Type B pancreatic cell (in vitro differentiated cells): ENCODE results near the gene MAGEA8. TPM values are rescaled to one million over a fixed set of nuclear protein-coding genes. Genes with fewer than 3 reads are reported as not detected.
"Not testable (repeated sequence)": the region's sequence is repeated elsewhere in the genome, so short reads cannot be mapped to it uniquely, and the experiment has no call there.

Source experiments
- DNase-seq: peaks from one replicate; pipeline ENCODE4 v3.0.0; 2021; ENCODE audit warnings: mixed read lengths; ENCODE audit not compliant: unreplicated experiment; ENCODE audit errors: extremely low spot score
- H3K27ac Mint-ChIP-seq: 2 replicates; pipeline ENCODE4 v1.8.0; 2021; ENCODE audit warnings: mild to moderate bottlenecking, mixed read lengths
- H3K27me3 Mint-ChIP-seq: 2 replicates; pipeline ENCODE4 v1.8.0; 2021; ENCODE audit warnings: mixed read lengths
- H3K36me3 Mint-ChIP-seq: 2 replicates; pipeline ENCODE4 v1.8.0; 2021; ENCODE audit warnings: mixed read lengths
- H3K4me1 Mint-ChIP-seq: one replicate; pipeline ENCODE4 v1.8.0; 2021; ENCODE audit warnings: mixed read lengths; ENCODE audit not compliant: unreplicated experiment
- H3K4me3 Mint-ChIP-seq: 2 replicates; pipeline ENCODE4 v1.8.0; 2021; ENCODE audit warnings: mild to moderate bottlenecking, mixed read lengths
- H3K9me3 Mint-ChIP-seq: 2 replicates; pipeline ENCODE4 v1.8.0; 2021; ENCODE audit warnings: mixed read lengths
- total RNA-seq: library from RNA; stranded (reverse); gene quantifications from 2 replicates; pipeline ENCODE4 v1.2.1, GENCODE V29; 2021; ENCODE audit warnings: low replicate concordance
- TF ChIP-seq, protein P1 (sequence below): fragments of 200-600 bp; sonication (generic); conservative IDR thresholded peaks from 2 replicates; pipeline ENCODE4 v1.5.0; 2021; ENCODE audit warnings: antibody characterized with exemption, mild to moderate bottlenecking

MAGEA8 gene
- total RNA-seq, 1 donor from 2014 or later: not detected

GRCh38 chrX:149871433-149871832, 9.6 kb upstream of the MAGEA8 start:
- Mint-ChIP-seq H3K4me1 (no peaks in the 10 kb centered on the region), H3K9me3 (no peaks in the 10 kb centered on the region), H3K27me3 (no peaks in the 10 kb centered on the region), H3K4me3 (no peak overlapping the region), H3K27ac (no peak overlapping the region), H3K36me3 (no peaks in the 10 kb centered on the region)
- TF ChIP-seq, protein P1, sequence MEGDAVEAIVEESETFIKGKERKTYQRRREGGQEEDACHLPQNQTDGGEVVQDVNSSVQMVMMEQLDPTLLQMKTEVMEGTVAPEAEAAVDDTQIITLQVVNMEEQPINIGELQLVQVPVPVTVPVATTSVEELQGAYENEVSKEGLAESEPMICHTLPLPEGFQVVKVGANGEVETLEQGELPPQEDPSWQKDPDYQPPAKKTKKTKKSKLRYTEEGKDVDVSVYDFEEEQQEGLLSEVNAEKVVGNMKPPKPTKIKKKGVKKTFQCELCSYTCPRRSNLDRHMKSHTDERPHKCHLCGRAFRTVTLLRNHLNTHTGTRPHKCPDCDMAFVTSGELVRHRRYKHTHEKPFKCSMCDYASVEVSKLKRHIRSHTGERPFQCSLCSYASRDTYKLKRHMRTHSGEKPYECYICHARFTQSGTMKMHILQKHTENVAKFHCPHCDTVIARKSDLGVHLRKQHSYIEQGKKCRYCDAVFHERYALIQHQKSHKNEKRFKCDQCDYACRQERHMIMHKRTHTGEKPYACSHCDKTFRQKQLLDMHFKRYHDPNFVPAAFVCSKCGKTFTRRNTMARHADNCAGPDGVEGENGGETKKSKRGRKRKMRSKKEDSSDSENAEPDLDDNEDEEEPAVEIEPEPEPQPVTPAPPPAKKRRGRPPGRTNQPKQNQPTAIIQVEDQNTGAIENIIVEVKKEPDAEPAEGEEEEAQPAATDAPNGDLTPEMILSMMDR: no peak
- no peak for DNase-seq

DNA sequence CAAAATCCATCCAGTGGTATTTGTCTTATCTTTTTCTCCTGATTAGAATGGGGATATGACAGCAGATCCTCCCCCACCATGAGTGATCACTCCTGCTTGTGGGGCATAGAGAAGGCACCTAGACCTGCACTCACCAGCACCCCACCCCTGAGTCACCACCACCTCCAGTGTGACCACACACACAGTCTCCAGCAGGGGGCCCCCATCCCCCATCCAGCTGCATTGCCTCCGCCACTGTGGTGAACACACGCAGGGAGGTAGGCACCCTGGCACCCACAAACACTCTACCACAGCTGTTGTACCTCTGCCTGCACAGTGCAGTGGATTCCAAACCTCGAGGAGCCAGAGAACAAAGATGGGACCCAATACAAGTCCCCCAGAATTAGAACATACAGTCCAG, 9.0 kb upstream of the MAGEA8 start:
- Mint-ChIP-seq H3K9me3 (no peaks in the 10 kb centered on the region), H3K27me3 (no peaks in the 10 kb centered on the region), H3K27ac (no peak overlapping the region), H3K4me1 (no peaks in the 10 kb centered on the region), H3K4me3 (no peak overlapping the region), H3K36me3 (no peaks in the 10 kb centered on the region)
- TF ChIP-seq, protein P1: peak; percentile 58
- no peak for DNase-seq

DNA sequence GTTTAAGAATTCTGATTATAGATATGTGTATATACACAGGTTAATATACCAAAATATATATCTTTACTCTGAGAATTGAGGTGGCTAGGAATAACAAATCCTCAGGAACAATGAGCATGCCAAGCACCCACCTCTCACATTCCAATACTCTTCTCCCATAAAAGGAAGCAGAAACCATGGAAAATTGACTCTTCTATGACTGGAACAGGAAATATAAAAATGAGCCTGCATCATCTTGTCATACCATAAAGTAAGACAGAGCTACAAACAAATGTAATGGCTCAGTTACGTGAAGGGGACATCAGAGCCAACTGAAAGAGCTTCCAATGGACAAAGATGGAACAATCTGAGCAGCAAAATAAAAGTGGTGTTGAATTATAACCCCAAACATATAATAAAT, 3.8 kb upstream of the MAGEA8 start:
- no peaks in the 10 kb centered on the region for H3K36me3 Mint-ChIP-seq
- DNase-seq: no peak
- H3K27me3 Mint-ChIP-seq: no peaks in the 10 kb centered on the region

DNA sequence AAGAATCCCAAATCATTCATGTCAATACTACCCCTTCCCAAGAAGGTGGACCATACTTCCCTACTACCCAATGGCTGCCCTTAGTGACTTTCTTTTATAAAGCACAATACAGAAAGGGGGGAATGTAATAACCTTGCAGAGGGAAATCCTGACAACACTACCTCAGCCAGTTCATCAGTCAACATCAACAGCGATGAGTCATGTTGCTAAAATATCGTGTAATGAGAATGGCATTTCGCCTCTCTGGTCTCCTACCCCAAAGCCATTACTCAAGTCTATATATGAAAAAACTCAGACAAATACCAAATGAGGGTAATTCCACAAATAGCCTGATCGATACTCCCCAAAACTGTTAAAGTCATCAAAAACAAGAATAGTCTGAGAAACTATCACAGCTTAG, 3.3 kb upstream of the MAGEA8 start:
- no peaks in the 10 kb centered on the region for H3K36me3 Mint-ChIP-seq
- no peaks in the 10 kb centered on the region for H3K9me3 Mint-ChIP-seq
- peak overlapping the region; percentile 51 for H3K27ac Mint-ChIP-seq
- no peaks in the 10 kb centered on the region for H3K27me3 Mint-ChIP-seq
- TF ChIP-seq, protein P1: no peak
- no peak for DNase-seq
- no peak overlapping the region for H3K4me3 Mint-ChIP-seq
- no peaks in the 10 kb centered on the region for H3K4me1 Mint-ChIP-seq

More for the DNA sequence above, 3.8 kb upstream of the MAGEA8 start:
- Mint-ChIP-seq H3K27ac (peak overlapping the region; percentile 51), H3K9me3 (no peaks in the 10 kb centered on the region), H3K4me3 (no peak overlapping the region), H3K4me1 (no peaks in the 10 kb centered on the region)
- TF ChIP-seq, protein P1: no peak

DNA sequence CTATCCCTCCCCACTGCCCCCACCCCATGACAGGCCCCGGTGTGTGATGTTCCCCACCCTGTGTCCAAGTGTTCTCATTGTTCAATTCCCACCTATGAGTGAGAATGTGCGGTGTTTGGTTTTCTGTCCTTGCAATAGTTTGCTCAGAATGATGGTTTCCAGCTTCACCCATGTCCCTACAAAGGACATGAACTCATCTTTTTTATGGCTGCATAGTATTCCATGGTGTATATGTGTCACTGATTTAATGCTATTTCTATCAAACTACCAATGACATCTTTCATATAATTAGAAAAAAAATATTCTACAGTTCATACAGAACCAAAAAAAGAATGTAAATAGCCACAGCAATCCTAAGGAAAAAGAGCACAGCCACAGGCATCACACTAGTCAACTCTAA, 9.8 kb downstream of the MAGEA8 start:
- H3K36me3 Mint-ChIP-seq, H3K4me3 Mint-ChIP-seq, H3K27me3 Mint-ChIP-seq, DNase-seq, H3K9me3 Mint-ChIP-seq, H3K4me1 Mint-ChIP-seq, H3K27ac Mint-ChIP-seq: not testable (repeated sequence)

GRCh38 chrX:149898554-149898953, 17.6 kb downstream of the MAGEA8 start:
- no peak for DNase-seq
- Mint-ChIP-seq H3K4me3 (no peak overlapping the region), H3K27me3 (no peaks in the 10 kb centered on the region), H3K9me3 (no peaks in the 10 kb centered on the region), H3K36me3 (no peaks in the 10 kb centered on the region), H3K27ac (no peak overlapping the region), H3K4me1 (no peaks in the 10 kb centered on the region)
- TF ChIP-seq, protein P1: no peak
